Spleen (tissue), 7 donors: Measurements from ENCODE around the gene ZCCHC10.

Experiments used
- POLR2A ChIP-seq, 3 donors: fragments of 450-650 bp; IDR thresholded peaks; one replicate each; pipeline ENCODE4 v1.5.1; 2017; ENCODE audit warnings: antibody characterized with exemption in 3 of 3, mild to moderate bottlenecking in 1 of 3
- TF ChIP-seq, protein P1 (sequence below), 11 experiments: fragments of 200-600 bp in 7 of 11; fragments of 450-650 bp in 4 of 11; sonication (generic) in 4 of 11; IDR thresholded peaks in 8 of 11; conservative IDR thresholded peaks in 3 of 11; 1 replicate in 7 of 11; 2 replicates in 4 of 11; pipeline versions ENCODE4 v1.4.0 to v1.8.0; 2016 to 2021; ENCODE audit warnings: antibody characterized with exemption in 11 of 11, inconsistent platforms in 4 of 11, mild to moderate bottlenecking in 1 of 11
- donor health status: DM: no; HTN: no; CAD: no; lungs with moderate emphysema.
- donor health status: DM: no; HTN: no; CAD: no.
- donor health status: DM: no; HTN: no; CAD: no.

- TF ChIP-seq, protein P1, sequence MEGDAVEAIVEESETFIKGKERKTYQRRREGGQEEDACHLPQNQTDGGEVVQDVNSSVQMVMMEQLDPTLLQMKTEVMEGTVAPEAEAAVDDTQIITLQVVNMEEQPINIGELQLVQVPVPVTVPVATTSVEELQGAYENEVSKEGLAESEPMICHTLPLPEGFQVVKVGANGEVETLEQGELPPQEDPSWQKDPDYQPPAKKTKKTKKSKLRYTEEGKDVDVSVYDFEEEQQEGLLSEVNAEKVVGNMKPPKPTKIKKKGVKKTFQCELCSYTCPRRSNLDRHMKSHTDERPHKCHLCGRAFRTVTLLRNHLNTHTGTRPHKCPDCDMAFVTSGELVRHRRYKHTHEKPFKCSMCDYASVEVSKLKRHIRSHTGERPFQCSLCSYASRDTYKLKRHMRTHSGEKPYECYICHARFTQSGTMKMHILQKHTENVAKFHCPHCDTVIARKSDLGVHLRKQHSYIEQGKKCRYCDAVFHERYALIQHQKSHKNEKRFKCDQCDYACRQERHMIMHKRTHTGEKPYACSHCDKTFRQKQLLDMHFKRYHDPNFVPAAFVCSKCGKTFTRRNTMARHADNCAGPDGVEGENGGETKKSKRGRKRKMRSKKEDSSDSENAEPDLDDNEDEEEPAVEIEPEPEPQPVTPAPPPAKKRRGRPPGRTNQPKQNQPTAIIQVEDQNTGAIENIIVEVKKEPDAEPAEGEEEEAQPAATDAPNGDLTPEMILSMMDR (IDR thresholded peaks at IDR 0.05 in 8 of 11, conservative IDR thresholded peaks at IDR 0.05 in 3 of 11): no peak
- no peak for TF ChIP-seq POLR2A (IDR thresholded peaks at IDR 0.05)
These were observed 19.7 kb downstream of the ZCCHC10 start for GRCh38 chr5:133006653-133007052.
